Stimulated activated CD4-positive, alpha-beta T cell treated with anti-CD3 and anti-CD28 coated beads, Interleukin-4, amount 100 ng/mL, for 4 hours (primary cell): Measurements from ENCODE around the gene KRT80.
"Not testable (repeated sequence)": the region's sequence is repeated elsewhere in the genome, so short reads cannot be mapped to it uniquely, and the experiment has no call there.

ENCODE experiments used
- DNase-seq, 2 experiments: peaks; one replicate each; pipeline ENCODE4 v3.0.0-alpha.2; 2020

Gene KRT80

GRCh38 chr12:52191841-52192791, at the start of gene KRT80:
Gene KRT80 (minus strand): TSS chr12:52192014. CDS start chr12:52191902, 112 bp downstream.
- peak in 1 of 2 experiments; percentile 10 for DNase-seq

GRCh38 chr12:52241205-52241842, 49.5 kb upstream of the KRT80 start:
- DNase-seq, result no peak

- DNase-seq, result not testable (repeated sequence)
Measured at GRCh38 chr12:52240247-52240646, 48.4 kb upstream of the KRT80 start.

- DNase-seq, result no peak
Measured at GRCh38 chr12:52239767-52240166, 48.0 kb upstream of the KRT80 start.

GRCh38 chr12:52238916-52239646, 47.3 kb upstream of the KRT80 start:
- no peak for DNase-seq

- DNase-seq, result no peak
Measured at GRCh38 chr12:52238207-52238840, 46.5 kb upstream of the KRT80 start.

- no peak for DNase-seq
Measured at GRCh38 chr12:52236386-52237050, 44.7 kb upstream of the KRT80 start.

- no peak for DNase-seq
Measured at GRCh38 chr12:52235822-52236361, 44.1 kb upstream of the KRT80 start.

- no peak for DNase-seq
Measured at GRCh38 chr12:52235001-52235764, 43.4 kb upstream of the KRT80 start.

- no peak for DNase-seq
Measured at GRCh38 chr12:52234223-52234810, 42.5 kb upstream of the KRT80 start.

GRCh38 chr12:52233462-52234207, 41.8 kb upstream of the KRT80 start:
- DNase-seq, result no peak

GRCh38 chr12:52232674-52233461, 41.1 kb upstream of the KRT80 start, which contains the start of gene KRT7:
Gene KRT7 (plus strand): TSS chr12:52233243. CDS start chr12:52233297, 54 bp downstream.
- DNase-seq, result no peak

- DNase-seq, result no peak
Measured at GRCh38 chr12:52232203-52232673, 40.4 kb upstream of the KRT80 start.

- no peak for DNase-seq
Measured at GRCh38 chr12:52231305-52232202, 39.7 kb upstream of the KRT80 start.

- DNase-seq, result no peak
Measured at GRCh38 chr12:52230364-52231281, 38.8 kb upstream of the KRT80 start.

GRCh38 chr12:52229836-52230343, 38.1 kb upstream of the KRT80 start:
- DNase-seq, result no peak
